ENCODE data around the gene EXOC6. TPM values are rescaled to one million over a fixed set of nuclear protein-coding genes. Genes with fewer than 3 reads are reported as not detected.

The EXOC6 gene
- total RNA-seq, 1 donor from 2014 or later = 19.6 TPM

GRCh38 chr10:93075369-93076221 is 227.3 kb downstream of the EXOC6 start:
- intact Hi-C loops (cut with DNase I) = no loop called here
- H3K4me1 ChIP-seq = peaks cover 41% of the 10 kb centered on the region
- no peak for ATAC-seq

GRCh38 chr10:93076871-93077270 is 228.6 kb downstream of the EXOC6 start:
- peaks cover 62% of the 10 kb centered on the region for H3K27me3 ChIP-seq (ENCODE audit: low read depth)
- intact Hi-C loops (cut with DNase I) = no loop called here
- TF ChIP-seq CTCF (IDR thresholded peaks at IDR 0.05) = no peak

More at GRCh38 chr10:93075369-93076221, 227.3 kb downstream of the EXOC6 start:
- Histone ChIP-seq H3K9me3 (no peaks in the 10 kb centered on the region), H3K4me3 (no peak overlapping the region), H3K36me3 (no peaks in the 10 kb centered on the region), H3K27ac (no peak overlapping the region), H3K27me3 (ENCODE audit: low read depth) (peaks cover 66% of the 10 kb centered on the region)
- TF ChIP-seq CTCF (IDR thresholded peaks at IDR 0.05) = no peak
- DNase-seq = no peak

GRCh38 chr10:93077860-93078337 is 229.6 kb downstream of the EXOC6 start:
- DNase-seq (no peak), ATAC-seq (no peak)
- Histone ChIP-seq H3K27ac (no peak overlapping the region), H3K36me3 (no peaks in the 10 kb centered on the region), H3K4me1 (peaks cover 27% of the 10 kb centered on the region), H3K4me3 (no peak overlapping the region), H3K9me3 (no peaks in the 10 kb centered on the region), H3K27me3 (ENCODE audit: low read depth) (peaks cover 52% of the 10 kb centered on the region)
- intact Hi-C loops (cut with DNase I) = no loop called here
- no peak for TF ChIP-seq CTCF (IDR thresholded peaks at IDR 0.05)

More at GRCh38 chr10:93076871-93077270, 228.6 kb downstream of the EXOC6 start:
- ATAC-seq = no peak
- peaks cover 37% of the 10 kb centered on the region for H3K4me1 ChIP-seq
- H3K36me3 ChIP-seq = no peaks in the 10 kb centered on the region
- no peaks in the 10 kb centered on the region for H3K9me3 ChIP-seq
- no peak for DNase-seq
- no peak overlapping the region for H3K27ac ChIP-seq
- H3K4me3 ChIP-seq = no peak overlapping the region

GRCh38 chr10:93079663-93080349 is 231.5 kb downstream of the EXOC6 start:
- Histone ChIP-seq H3K27me3 (ENCODE audit: low read depth) (peaks cover 33% of the 10 kb centered on the region), H3K36me3 (no peaks in the 10 kb centered on the region), H3K4me1 (peaks cover 8% of the 10 kb centered on the region), H3K9me3 (no peaks in the 10 kb centered on the region), H3K27ac (no peak overlapping the region), H3K4me3 (no peak overlapping the region)
- intact Hi-C loops (cut with DNase I) = no loop called here
- ATAC-seq = no peak
- no peak for TF ChIP-seq CTCF (IDR thresholded peaks at IDR 0.05)
- no peak for DNase-seq

GRCh38 chr10:93080350-93081046 is 232.2 kb downstream of the EXOC6 start:
- DNase-seq (peak; percentile 60), ATAC-seq (peak; percentile 84 to 85)
- Histone ChIP-seq H3K27me3 (ENCODE audit: low read depth) (peaks cover 26% of the 10 kb centered on the region), H3K27ac (no peak overlapping the region), H3K4me3 (no peak overlapping the region), H3K9me3 (no peaks in the 10 kb centered on the region), H3K4me1 (peaks cover 5% of the 10 kb centered on the region), H3K36me3 (no peaks in the 10 kb centered on the region)
- TF ChIP-seq CTCF (IDR thresholded peaks at IDR 0.05) = peak; percentile 83
- intact Hi-C loops (cut with DNase I) = no loop called here

Measured in lower lobe of right lung (tissue), 2 donors.